Activated T-helper 1 cell treated with Interleukin-2 at 50 U/mL for 16 hours (primary cell): ENCODE results near the gene AXL.
"Not testable (repeated sequence)": the region's sequence is repeated elsewhere in the genome, so short reads cannot be mapped to it uniquely, and the experiment has no call there.

Experiments
- DNase-seq: peaks from one replicate; pipeline ENCODE4 v3.0.0-alpha.2; 2020; ENCODE audit warnings: low read depth

The AXL gene

DNA sequence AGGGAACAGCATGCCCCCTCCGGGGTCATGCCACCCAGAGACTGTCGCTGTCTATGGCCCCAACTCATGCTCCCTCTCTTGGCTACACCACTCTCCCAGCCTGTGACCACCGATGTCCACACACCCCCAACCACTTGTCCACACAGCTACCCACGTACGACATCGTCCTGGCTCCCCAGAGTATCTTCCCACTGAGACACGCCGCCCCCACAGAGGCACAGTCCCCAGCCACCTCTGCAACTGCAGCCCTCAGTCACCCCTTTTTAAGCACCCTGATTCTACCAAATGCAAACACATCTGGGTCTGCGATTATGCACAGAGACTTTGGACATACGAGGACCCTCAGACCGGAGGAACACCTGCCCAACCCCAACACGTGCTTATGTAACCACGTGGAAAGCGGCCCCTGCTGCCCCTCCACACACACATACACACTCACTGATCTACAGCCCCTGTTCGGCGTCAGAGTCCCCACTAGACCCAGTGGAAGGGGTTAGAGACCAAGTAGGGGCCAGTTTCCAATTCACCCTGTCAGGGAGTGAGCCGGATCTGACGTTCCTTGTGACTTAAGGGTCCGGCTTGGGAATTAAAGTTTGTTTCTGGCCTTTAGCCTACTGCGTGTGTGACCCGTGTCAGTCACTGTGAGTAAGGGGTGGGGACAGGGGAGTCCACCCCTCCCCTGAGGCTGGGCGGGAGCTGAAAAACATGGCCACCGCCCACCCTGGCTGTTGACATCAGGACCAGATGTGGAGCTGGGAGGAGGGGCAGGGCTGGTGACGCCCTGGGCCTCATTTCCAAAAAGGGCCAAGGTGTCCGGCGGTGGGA is 11.9 kb upstream of the AXL start:
- no peak for DNase-seq

DNA sequence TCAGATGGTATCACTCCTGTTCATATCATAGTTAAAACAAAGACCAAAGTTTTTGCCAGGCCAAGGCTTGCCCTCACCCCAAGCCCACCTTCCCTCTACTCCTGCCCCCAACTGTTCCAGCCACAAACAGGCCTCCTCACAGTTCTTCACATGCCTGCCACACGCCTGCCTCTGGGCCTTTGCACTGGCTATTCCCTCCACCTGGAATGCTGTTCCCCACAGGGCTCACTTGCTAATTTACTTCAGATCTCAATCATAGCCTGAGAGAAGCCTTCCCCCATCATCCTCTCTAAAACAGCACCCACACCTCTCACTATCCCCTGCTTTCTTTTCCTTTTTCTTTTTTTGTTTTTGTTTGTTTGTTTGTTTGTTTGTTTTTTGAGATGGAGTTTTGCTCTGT is 4.9 kb upstream of the AXL start:
- DNase-seq, result no peak

DNA sequence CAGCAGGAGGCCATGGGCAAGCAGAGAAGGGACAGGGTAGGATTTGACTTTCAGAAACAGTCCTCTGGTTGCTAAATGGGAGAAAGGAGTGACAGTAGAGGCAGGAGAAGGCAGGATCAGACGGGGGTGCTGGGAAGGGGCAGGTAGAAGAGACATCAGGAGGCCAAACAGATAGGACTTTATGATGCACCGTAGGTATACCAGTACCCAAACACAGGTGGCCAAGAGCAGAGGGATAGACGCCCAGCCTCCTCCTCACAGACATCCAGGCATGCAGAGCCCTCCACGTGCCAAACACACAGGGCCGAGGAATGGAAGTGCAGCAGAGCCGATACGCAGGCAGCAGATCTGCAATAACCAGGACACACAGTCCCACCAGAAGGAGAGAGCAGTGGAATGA is 1.3 kb upstream of the AXL start:
- no peak for DNase-seq

DNA sequence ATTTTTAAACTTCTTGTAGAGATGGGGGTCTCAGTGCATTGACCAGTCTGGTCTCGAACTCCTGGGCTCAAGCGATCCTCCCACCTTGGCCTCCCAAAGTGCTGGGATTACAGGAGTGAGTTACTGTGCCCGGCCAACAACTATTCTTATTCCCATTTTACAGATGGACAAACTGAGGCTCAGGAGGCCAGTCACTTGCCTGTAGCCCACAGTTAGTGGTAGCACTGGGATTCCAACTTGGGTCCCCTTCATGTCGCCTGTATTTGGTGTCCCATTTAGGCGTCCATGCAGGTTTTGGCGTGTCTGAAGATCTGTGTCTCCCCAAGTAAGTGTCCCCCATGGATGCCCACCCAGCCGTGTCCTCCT is 791 bp upstream of the AXL start:
- DNase-seq, result no peak

DNA sequence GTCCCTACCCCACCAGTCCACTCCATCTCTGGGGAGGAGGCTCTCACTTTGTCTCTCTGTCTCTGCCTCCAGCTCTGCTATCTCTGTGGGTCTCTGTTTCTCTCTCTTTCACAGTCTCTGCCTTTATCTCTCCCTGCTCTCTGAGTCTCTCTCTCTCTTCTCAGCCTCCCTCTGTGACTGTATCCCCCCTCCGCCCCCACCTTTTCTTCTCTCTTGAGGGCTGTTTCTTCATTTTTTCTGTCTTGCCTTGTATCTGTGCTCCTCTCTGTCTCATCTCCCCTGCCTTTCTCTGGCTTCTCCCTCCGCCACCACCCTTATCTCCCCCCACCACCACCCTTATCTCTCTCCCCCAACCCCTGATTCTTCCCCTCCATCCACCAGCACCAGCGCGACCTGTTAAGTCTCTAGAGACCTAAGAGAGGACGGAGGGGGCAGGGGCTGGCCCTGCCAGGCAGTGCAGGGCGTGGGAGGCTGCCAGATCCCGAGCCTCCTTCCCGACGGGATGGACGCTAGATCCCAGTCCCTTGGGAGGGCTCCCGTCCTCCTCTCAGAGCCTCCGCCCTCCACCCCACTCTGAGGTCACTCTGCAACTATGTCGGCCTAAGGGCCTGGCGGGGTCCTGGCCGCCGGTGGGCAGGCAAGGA is 1.0 kb downstream of the AXL start:
- DNase-seq, result no peak

DNA sequence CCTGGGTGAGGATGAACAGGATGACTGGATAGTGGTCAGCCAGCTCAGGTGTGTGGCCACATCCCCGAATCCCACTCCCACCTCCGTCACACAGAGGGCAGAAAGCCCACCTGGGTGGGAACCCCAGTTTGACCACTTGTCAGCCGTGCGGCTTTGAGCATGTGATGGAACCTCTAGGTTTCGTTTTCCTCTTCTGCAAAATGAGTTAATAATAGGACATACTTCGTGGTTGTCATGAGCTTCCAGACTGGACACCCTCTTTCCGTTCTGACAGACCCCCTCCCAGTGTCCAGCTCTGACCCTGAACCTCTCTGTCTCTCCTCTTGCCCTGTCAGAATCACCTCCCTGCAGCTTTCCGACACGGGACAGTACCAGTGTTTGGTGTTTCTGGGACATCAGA is 1.8 kb downstream of the AXL start:
- no peak for DNase-seq

DNA sequence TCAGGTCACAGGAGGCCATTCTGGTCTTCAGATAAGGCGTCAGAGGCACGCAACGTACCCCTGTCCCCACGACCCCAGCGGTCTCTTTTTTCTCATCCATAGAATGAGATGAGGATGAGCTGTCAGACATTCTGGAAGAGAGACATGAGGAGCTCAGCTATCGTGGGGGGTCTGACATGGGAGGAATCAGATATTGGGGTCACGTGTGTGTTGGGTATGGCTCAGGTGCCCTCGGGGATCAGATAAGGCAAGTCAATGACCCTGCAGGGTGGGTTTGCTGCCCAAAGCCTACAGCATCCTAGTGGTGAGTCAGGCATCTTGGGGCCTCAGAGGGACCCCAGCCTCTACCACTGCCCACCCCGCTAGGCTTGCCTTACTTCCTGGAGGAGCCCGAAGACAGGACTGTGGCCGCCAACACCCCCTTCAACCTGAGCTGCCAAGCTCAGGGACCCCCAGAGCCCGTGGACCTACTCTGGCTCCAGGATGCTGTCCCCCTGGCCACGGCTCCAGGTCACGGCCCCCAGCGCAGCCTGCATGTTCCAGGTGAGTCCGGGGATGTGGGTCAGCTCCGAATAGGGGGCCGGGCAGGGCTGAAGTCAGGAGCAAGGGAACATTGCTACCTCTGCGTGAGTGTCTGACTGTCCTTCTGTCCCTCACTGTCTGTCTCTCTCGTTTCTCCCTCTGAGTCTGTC is 2.6 kb downstream of the AXL start:
- DNase-seq, result no peak

DNA sequence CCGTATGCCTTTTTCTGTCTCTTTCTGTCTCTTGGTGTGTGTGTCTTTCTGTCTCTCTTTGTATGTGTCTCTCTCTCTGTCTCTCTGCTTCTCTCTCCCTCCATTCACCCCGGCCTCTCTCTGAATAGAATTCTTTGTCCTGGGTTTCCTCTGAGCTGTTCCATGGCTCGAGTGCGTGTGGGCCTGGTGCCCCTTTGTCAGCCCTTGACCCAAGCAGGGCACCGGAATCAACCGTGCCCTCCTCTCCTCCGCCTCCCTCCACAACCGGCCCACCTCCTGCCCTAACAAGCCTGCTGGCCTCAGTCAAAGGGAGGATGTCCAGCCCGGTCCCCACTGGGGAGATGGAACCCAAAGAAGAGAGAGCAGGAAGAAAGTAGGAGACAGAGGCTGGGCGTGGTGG is 3.2 kb downstream of the AXL start:
- DNase-seq, result no peak

DNA sequence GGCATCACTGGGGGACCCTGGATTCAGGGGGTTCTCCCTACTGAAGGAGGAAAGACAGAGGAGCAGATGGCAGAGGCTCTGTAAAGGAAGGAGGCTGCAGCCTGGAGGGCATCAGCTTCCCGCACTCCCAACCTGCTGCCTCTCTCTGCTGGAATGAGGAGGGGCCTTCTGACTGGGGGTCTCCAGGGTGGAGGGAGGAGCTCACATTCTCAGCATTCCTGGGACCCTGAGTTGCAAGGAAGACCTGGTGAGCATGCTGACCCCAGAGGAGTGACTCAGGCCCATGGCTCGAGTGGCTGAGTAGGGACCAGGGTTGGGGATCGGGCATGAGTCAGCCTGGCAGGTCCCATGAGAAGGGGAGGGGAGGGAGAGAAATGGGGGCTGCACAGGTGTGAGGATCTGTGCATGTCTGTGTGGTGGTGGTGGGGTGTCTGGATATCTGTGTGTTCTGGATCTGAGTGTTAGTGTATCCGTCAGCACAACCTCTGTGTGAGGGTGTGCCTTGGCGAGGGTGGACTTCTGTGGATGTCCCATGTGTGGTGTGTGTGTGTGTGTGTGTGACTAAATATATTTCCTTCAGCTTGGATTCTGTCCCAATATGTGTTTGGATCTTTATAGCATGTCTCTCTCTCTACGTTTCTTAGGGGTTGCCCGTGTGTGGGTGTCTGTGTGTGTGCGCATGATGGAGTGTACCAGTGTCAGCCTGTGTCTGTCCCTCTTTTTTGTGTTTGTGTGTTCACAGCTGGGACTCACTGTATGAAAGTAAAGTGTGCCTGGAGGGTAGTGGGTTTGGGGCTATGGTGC is 4.6 kb downstream of the AXL start:
- no peak for DNase-seq

DNA sequence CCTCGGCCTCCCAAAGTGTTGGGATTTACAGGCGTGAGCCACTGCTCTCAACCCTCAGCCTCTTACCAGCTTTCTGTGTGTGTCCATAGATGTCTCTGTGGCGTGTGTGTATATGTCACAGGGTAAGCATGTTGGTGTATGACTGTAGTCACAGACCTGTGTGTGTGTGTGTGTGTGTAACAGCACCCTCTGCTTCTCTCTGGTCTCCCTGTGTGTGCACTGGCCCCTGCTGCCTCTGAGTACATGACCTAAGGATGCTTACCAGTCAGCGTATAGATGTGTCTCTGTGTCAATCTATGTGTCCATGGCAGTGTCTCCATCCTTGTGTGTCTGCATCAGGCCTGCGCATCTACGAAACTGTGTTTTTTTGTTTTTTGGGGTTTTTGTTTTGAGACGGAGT is 5.6 kb downstream of the AXL start:
- no peak for DNase-seq

DNA sequence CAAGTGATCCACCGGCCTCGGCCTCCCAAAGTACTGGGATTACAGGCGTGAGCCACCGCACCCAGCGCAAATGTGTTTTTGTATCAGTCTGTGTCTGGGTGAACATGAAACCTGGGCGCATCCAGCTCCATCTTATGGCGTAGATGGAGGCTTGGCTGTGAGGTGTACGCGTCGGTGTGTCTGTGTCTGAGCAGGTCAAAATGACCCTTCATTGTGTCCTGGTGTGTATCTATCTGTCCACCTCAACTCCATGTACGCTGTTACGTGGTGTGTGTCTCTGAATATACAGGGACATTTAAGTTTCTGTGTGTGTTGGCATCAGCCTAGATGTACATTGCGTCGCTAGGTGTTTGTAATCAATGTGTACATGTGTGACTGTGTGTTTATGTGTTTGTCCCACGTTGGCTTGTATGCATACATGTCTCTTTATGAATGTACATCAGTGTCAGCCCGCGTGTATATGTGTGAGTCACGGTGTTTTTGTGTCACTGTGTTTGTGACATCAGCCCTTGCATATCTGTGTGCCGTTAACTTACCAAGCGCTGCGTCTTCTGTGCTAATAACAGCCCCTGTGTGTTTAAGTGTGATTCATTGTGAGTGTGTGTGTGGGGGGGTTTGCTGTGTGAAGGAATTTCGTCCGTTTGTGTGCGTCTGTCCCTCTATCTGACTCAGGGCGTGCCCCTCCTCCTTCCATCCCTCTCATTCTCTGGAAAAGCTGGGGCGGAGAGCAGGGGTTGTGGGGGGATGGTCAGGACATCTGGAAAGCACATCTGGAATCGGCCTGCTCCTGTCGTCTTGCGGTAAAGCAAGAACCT is 6.4 kb downstream of the AXL start:
- DNase-seq, result no peak

DNA sequence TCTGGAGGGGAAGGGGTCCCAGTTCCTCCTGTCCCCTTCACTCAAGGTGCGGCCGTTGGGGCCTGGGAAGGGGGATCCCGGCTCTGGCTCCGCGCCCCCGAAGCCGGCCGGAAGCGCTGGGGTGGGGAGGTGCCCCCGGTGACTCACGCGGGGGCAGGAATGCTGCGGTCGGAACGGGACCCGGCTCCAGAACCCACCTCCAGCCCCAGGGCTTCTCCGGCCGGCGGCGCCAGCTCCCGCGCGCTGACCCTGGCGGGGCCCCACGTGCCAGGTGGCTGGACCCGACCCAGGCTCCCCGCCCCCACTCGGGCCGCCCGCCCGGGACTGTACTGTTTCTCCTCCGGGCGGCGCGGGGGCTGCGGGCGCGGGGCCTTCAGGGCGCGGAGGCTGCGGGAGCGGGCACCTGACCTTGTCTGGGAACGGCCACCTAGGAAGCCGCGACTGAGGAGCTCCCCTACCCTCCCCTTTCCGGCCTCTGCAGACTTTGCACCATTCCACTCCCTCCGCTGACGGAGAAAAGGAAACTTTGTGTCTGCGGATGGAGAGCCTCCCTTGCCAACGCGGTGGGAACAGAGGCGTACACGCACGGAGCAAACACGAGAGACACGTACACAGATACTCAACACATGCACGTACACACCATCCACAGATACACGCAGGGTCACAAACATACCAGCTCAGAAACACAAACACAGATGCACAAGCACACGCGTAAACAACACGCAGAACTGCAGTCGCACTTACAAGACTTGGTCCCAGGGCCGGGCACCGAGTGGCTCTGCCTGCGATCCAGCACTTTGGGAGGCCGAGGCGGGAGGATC is 7.2 kb downstream of the AXL start:
- peak; percentile 11 for DNase-seq

DNA sequence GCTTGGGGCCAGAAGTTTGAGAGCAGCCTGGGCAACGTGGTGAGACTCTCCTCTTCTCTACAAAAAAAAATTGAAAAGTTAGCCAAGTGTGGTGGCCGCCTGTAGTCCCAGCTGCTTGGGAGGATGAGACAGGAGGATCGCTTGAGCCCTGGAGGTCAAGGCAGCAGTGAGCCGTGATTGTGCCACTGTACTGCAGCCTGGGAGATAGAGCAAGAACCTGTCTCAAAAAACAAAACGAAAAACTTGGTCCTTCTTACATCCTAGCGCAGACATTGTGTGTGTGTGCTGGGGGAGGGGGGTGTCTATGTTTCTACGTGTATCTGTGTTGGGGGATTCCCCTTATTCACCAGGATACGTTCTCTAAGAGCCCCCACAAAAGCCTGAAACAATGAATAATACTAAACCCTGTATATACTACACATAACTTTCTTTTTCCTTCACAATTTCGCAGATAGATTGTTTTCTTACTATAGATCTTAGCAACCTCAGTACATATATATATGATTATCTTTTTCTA is 7.9 kb downstream of the AXL start:
- no peak for DNase-seq

DNA sequence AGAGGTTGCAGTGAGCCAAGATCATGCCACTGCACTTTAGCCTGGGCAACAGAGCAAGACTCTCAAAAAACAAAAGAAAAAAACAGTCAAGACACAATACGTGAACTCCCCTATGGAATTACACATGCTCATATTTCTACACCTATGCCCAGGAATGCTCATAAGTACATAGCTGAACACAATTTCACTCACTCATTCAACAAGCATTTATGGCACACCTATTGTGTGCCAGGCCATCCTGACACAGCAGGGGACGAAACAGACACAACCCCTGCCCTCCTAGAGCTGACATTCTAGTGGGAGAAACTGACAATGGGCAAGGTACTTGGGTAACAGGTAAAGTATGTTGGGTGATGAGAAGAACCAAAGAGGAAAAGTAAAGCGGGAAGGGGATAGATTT is 9.5 kb downstream of the AXL start:
- DNase-seq, result no peak

DNA sequence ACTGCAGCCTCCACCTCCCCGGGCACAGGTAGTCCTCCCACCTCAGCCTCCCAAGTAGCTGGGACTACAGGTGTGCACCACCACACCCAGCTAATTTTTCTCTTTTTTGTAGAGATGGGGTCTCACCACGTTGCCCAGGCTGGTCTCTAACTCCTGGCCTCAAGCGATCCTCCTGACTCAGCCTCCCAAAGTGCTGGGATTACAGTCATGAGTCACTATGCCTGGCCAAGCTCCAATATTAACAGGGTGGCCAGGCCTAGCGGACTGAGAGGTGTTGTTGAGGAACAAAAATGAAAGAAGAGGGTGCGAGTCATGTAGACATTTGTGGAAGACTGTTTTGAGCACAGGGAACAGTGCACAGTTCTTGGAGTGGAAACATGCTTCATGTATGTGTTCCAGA is 10.3 kb downstream of the AXL start:
- DNase-seq, result not testable (repeated sequence)

DNA sequence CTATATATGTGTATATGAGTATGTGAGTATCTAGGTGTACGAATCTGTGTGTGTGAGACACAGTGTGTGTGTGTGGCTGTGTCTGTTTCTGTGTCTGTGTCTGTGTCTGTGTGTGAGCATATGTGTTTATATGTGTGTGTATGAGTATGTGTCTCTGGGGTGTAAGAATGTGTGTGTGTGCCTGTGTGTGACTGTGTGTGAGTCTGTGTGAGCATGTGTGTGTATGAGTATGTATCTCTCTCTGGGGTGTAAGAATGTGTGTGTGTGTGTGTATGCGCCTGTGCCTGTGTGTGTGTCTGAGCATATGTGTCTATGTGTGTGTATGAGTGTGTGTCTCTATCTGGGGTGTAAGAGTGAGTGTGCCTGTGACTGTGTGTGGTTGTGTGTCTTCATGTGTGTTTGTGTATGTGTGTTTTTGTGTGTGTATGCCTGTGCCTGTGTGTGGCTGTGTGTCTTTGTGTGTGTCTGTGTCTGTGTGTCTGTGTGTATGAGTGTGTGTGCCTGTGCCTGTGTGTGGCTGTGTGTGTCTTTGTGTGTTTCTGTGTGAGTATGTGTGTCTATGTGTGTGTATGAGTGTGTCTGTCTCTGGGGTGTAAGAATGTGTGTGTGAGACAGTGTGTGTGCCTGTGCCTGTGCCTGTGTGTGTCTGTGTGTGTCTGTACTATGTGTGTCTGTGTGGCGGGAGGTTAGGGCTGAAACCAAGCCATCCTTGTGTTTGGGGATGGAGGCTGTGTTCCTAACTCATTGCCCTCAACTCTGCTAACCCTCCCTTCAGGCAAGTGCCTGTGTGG is 11.2 kb downstream of the AXL start:
- DNase-seq, result no peak

DNA sequence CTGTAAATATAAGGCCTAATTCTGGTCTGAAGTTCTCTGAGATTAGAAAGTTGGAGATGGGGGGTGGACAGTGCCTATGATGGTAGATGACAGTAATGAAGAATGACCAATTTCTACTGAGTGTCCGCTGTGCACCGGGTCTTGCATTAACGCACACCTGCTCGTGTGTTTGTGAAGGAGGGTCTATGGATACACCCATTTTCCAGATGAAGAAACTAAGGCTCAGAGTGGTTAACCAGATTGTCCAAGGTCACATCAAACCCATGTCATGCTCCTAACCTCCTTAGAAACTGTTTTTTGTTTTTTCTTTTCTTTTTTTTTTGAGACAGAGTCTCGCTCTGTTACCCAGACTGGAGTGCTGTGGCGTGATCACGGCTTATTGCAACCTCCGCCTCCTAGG is 13.7 kb downstream of the AXL start:
- DNase-seq, result no peak

DNA sequence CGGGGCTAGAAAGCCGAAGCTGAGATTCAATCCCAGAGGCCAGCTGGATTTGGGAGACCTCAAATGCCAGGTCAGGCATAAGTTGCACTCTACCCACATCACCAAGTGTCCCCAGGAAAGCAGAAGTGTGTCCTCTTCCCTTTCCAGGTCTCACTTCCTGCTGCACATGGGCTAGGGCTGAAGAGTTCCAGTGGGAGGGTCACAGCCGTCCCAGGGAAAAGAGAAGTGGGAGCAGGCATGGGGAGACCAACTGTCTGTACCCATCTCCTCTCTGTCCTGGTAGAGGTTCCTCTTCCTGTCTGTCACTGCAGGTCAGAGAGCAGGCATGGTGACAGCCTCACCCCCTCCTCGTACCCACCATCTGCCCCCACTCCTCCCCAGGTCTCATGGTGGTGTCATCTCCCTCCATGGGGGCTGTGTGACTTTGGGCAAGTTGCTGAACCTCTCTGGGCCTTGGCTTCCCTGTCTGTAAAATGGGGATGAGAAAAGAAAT is 14.8 kb downstream of the AXL start:
- DNase-seq, result no peak

DNA sequence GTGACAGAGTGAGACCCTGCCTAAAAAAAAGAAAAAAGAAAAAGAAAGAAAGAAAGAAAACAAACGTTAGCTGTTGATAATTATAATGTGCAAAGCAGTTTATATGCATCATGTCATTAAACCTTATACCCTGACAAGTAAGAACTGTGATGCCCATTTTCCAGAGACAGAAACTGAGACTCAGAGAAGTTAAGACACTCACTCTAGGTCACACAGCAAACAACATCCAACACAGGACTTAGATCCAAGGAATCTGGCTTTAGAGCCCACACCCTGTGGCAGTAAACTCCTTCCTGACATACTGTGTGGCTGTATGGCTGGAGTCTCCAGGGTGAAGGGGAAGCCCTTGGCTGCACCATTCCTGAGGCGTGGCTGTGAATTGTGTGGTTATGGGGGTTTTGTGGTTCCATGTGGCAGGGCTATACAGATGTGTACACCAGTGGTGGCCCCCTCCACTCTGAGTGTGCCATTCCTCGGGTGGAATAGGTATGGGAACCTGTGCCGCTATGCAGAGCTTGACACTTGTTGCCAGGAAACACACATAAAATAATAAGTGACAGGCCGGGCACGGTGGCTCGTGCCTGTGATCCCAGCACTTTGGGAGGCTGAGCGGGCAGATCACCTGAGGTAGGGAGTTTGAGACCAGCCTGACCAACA is 15.6 kb downstream of the AXL start:
- no peak for DNase-seq
